Urinary bladder (tissue), 4 donors: ENCODE data around the gene CCL25. TPM values are rescaled to one million over a fixed set of nuclear protein-coding genes. Genes with fewer than 3 reads are reported as not detected.
"Not testable (repeated sequence)": the region's sequence is repeated elsewhere in the genome, so short reads cannot be mapped to it uniquely, and the experiment has no call there.

Experiments used
- DNase-seq: peaks from one replicate; pipeline ENCODE4 v3.0.0-alpha.2; 2015; ENCODE audit errors: extremely low spot score
- H3K27ac ChIP-seq: one replicate; pipeline ENCODE4 v1.5.1; 2013; ENCODE audit warnings: low read depth, mild to moderate bottlenecking, moderate library complexity
- H3K36me3 ChIP-seq: one replicate; pipeline ENCODE4 v1.6.1; 2013; ENCODE audit warnings: mild to moderate bottlenecking, moderate library complexity; ENCODE audit not compliant: insufficient read depth
- H3K4me1 ChIP-seq: one replicate; pipeline ENCODE4 v1.6.1; 2013; ENCODE audit warnings: mild to moderate bottlenecking, moderate library complexity; ENCODE audit not compliant: insufficient read depth
- H3K4me3 ChIP-seq: one replicate; pipeline ENCODE4 v1.5.1; 2013; ENCODE audit warnings: low read depth, low read length
- WGBS: extraction: QIAGEN DNeasy Blood & Tissue Kit; methylation state at CpG from one replicate; pipeline ENCODE4 v1.1.7; 2013; 5-methylcytosine and 5-hydroxymethylcytosine counted together
- polyA plus RNA-seq: library from polyadenylated mRNA; stranded (reverse); fragments of 200-250 nt; gene quantifications from one replicate; pipeline ENCODE4 v1.2.3, GENCODE V29; 2013
- total RNA-seq: library from RNA; depleted of rRNA; stranded (reverse); fragments of >200 nt; gene quantifications from one replicate; pipeline ENCODE4 v1.2.3, GENCODE V29; 2014
- donor health status: healthy with polysubstance abuse.
- donor health status: healthy.

CCL25 gene
- total and polyA plus RNA-seq, 2 donors: not detected

- H3K27ac ChIP-seq: no peak overlapping the region
- no peak for DNase-seq
- H3K4me1 ChIP-seq: no peaks in the 10 kb centered on the region
- WGBS: 95% methylated on average over 4 of the region's 4 CpGs
- H3K4me3 ChIP-seq: no peak overlapping the region
- no peaks in the 10 kb centered on the region for H3K36me3 ChIP-seq
Measured at GRCh38 chr19:8101311-8101710, 48.8 kb downstream of the CCL25 start.

- not testable (repeated sequence) for H3K36me3 ChIP-seq, H3K4me3 ChIP-seq, DNase-seq, H3K27ac ChIP-seq, H3K4me1 ChIP-seq
- 83% methylated on average over 12 of the region's 12 CpGs for WGBS
Measured at GRCh38 chr19:8101910-8102309, 49.4 kb downstream of the CCL25 start.

GRCh38 chr19:8105471-8105870 is 52.9 kb downstream of the CCL25 start:
- H3K4me1 ChIP-seq: no peaks in the 10 kb centered on the region
- WGBS: 76% methylated on average over 2 of the region's 2 CpGs
- DNase-seq: no peak
- H3K4me3 ChIP-seq: no peak overlapping the region
- no peaks in the 10 kb centered on the region for H3K36me3 ChIP-seq
- H3K27ac ChIP-seq: no peak overlapping the region

- Histone ChIP-seq H3K27ac (no peak overlapping the region), H3K4me3 (no peak overlapping the region), H3K36me3 (no peaks in the 10 kb centered on the region), H3K4me1 (no peaks in the 10 kb centered on the region)
- 87% methylated on average over 2 of the region's 2 CpGs for WGBS
- DNase-seq: no peak
Measured at GRCh38 chr19:8107301-8107903, 54.8 kb downstream of the CCL25 start.

- Histone ChIP-seq H3K36me3 (no peaks in the 10 kb centered on the region), H3K4me1 (no peaks in the 10 kb centered on the region), H3K27ac (no peak overlapping the region), H3K4me3 (no peak overlapping the region)
- WGBS: 85% methylated on average over 19 of the region's 19 CpGs
- DNase-seq: no peak
Measured at GRCh38 chr19:8108560-8109445, 56.2 kb downstream of the CCL25 start.

- 83% methylated on average over 12 of the region's 12 CpGs for WGBS
Measured at GRCh38 chr19:8109455-8109854, 56.9 kb downstream of the CCL25 start.

GRCh38 chr19:8109890-8110662 is 57.5 kb downstream of the CCL25 start:
- Histone ChIP-seq H3K4me3 (no peak overlapping the region), H3K27ac (no peak overlapping the region), H3K36me3 (no peaks in the 10 kb centered on the region), H3K4me1 (no peaks in the 10 kb centered on the region)
- no peak for DNase-seq
- 92% methylated on average over 7 of the region's 7 CpGs for WGBS

More at GRCh38 chr19:8109455-8109854, 56.9 kb downstream of the CCL25 start:
- no peak for DNase-seq
- H3K27ac ChIP-seq: no peak overlapping the region
- no peak overlapping the region for H3K4me3 ChIP-seq
- H3K36me3 ChIP-seq: no peaks in the 10 kb centered on the region
- H3K4me1 ChIP-seq: no peaks in the 10 kb centered on the region

- Histone ChIP-seq H3K4me1 (no peaks in the 10 kb centered on the region), H3K4me3 (no peak overlapping the region), H3K36me3 (no peaks in the 10 kb centered on the region), H3K27ac (no peak overlapping the region)
- 91% methylated on average over 16 of the region's 16 CpGs for WGBS
- no peak for DNase-seq
Measured at GRCh38 chr19:8110931-8111330, 58.4 kb downstream of the CCL25 start.

GRCh38 chr19:8111376-8111775 is 58.8 kb downstream of the CCL25 start:
- Histone ChIP-seq H3K4me3 (no peak overlapping the region), H3K36me3 (no peaks in the 10 kb centered on the region), H3K27ac (no peak overlapping the region), H3K4me1 (no peaks in the 10 kb centered on the region)
- 89% methylated on average over 16 of the region's 16 CpGs for WGBS
- DNase-seq: no peak

Other genes with a start within 250 kb of the CCL25 start
- gene EVI5L, start 222.5 kb upstream of the CCL25 start, total RNA-seq: 7.8 TPM
- gene EVI5L, start 222.5 kb upstream of the CCL25 start, polyA plus RNA-seq: 21.1 TPM
- gene PRR36, start 178.4 kb upstream of the CCL25 start, total RNA-seq: 0.11 TPM
- gene PRR36, start 178.4 kb upstream of the CCL25 start, polyA plus RNA-seq: 0.10 TPM
- gene LRRC8E, start 164.2 kb upstream of the CCL25 start, total RNA-seq: 1.3 TPM
- 1.1 TPM for gene LRRC8E, start 164.2 kb upstream of the CCL25 start, polyA plus RNA-seq
- gene MAP2K7, start 148.9 kb upstream of the CCL25 start, total RNA-seq: 9.8 TPM
- gene MAP2K7, start 148.9 kb upstream of the CCL25 start, polyA plus RNA-seq: 31.0 TPM
- gene TGFBR3L, start 137.9 kb upstream of the CCL25 start, total RNA-seq: not detected
- 2.6 TPM for gene TGFBR3L, start 137.9 kb upstream of the CCL25 start, polyA plus RNA-seq
- 6.8 TPM for gene SNAPC2, start 132.4 kb upstream of the CCL25 start, total RNA-seq
- 55.6 TPM for gene SNAPC2, start 132.4 kb upstream of the CCL25 start, polyA plus RNA-seq
- 0.63 TPM for gene CTXN1, start 126.6 kb upstream of the CCL25 start, total RNA-seq
- 22.1 TPM for gene CTXN1, start 126.6 kb upstream of the CCL25 start, polyA plus RNA-seq
- gene TIMM44, start 109.1 kb upstream of the CCL25 start, total RNA-seq: 31.2 TPM
- 60.2 TPM for gene TIMM44, start 109.1 kb upstream of the CCL25 start, polyA plus RNA-seq
- gene ELAVL1, start 47.1 kb upstream of the CCL25 start, total RNA-seq: 41.1 TPM
- 36.7 TPM for gene ELAVL1, start 47.1 kb upstream of the CCL25 start, polyA plus RNA-seq
- gene FBN3, start 96.8 kb downstream of the CCL25 start, total RNA-seq: 2.3 TPM
- not detected for gene FBN3, start 96.8 kb downstream of the CCL25 start, polyA plus RNA-seq
- gene CERS4, start 156.6 kb downstream of the CCL25 start, total RNA-seq: 18.5 TPM
- 38.6 TPM for gene CERS4, start 156.6 kb downstream of the CCL25 start, polyA plus RNA-seq